IMR-90 (cell line): ENCODE measurements around the gene LYZL2. TPM values are rescaled to one million over a fixed set of nuclear protein-coding genes. Genes with fewer than 3 reads are reported as not detected.
A peak's percentile ranks its signal among the peaks of the same experiment; 100 is the strongest.
"Not testable (repeated sequence)": the region's sequence is repeated elsewhere in the genome, so short reads cannot be mapped to it uniquely, and the experiment has no call there.

Source experiments
- ATAC-seq: fragments of 200-7000 bp; cut with Tn5 transposase; 2 replicates; pipeline ENCODE4 v1.9.1; 2020; ENCODE audit warnings: low read depth, mild to moderate bottlenecking, moderate library complexity
- BruUV-seq: library from RNA; stranded (reverse); fragments of 400-500 nt; replicated peaks from 2 replicates; lab custom pipeline; 2021; lab: Mats Ljungman, UMichigan
- CTCF ChIA-PET: fragments of 300-600 bp; formaldehyde crosslinking; extraction: SDS; loops from one replicate; lab custom pipeline; 2021; ENCODE audit warnings: antibody characterized with exemption; lab: Yijun Ruan, JAX
- POLR2A ChIA-PET: fragments of 300-600 bp; sonication (Branson Sonifier 250); formaldehyde crosslinking; loops from one replicate; lab custom pipeline; 2022; ENCODE audit warnings: antibody characterized with exemption; ENCODE audit not compliant: unreplicated experiment; lab: Charles Lee
- DNase-seq: peaks from one replicate; pipeline ENCODE4 v3.0.0; 2013
- H2AFZ ChIP-seq: replicated peaks from 2 replicates; pipeline ENCODE3; 2013; ENCODE audit warnings: low read length, mild to moderate bottlenecking; ENCODE audit not compliant: poor library complexity
- H2AK5ac ChIP-seq: 2 replicates; pipeline ENCODE4 v1.6.1; 2013; ENCODE audit warnings: low read depth, low read length, inconsistent platforms
- H2AK9ac ChIP-seq: replicated peaks from 2 replicates; pipeline ENCODE3; 2013; ENCODE audit warnings: mild to moderate bottlenecking, low read depth, low read length, moderate library complexity; ENCODE audit not compliant: poor library complexity
- H2BK120ac ChIP-seq: 2 replicates; pipeline ENCODE4 v1.6.1; 2013; ENCODE audit warnings: low read depth, low read length, inconsistent platforms
- H2BK15ac ChIP-seq: 3 replicates; pipeline ENCODE4 v1.6.1; 2013; ENCODE audit warnings: low read depth, low read length, inconsistent platforms
- H2BK20ac ChIP-seq: 2 replicates; pipeline ENCODE4 v1.6.1; 2013; ENCODE audit warnings: low read depth, mild to moderate bottlenecking, inconsistent platforms, low read length, moderate library complexity
- H2BK5ac ChIP-seq: 2 replicates; pipeline ENCODE4 v1.6.1; 2013; ENCODE audit warnings: mild to moderate bottlenecking, low read depth, low read length, inconsistent platforms; ENCODE audit not compliant: poor library complexity, severe bottlenecking
- H3K14ac ChIP-seq: replicated peaks from 2 replicates; pipeline ENCODE4 v1.6.1; 2013; ENCODE audit warnings: low read depth, low read length, inconsistent platforms
- H3K18ac ChIP-seq: 2 replicates; pipeline ENCODE4 v1.6.1; 2013; ENCODE audit warnings: low read depth, low read length, control low read depth
- H3K23ac ChIP-seq: 2 replicates; pipeline ENCODE4 v1.6.1; 2013; ENCODE audit warnings: low read depth, low read length, inconsistent platforms
- H3K27ac ChIP-seq: 2 replicates; pipeline ENCODE4 v1.5.1; 2013; ENCODE audit warnings: mild to moderate bottlenecking, control low read depth, low read length; ENCODE audit not compliant: insufficient read depth
- H3K27me3 ChIP-seq: 2 replicates; pipeline ENCODE4 v1.6.1; 2013; ENCODE audit warnings: low read length; ENCODE audit not compliant: control insufficient read depth, insufficient read depth
- H3K36me3 ChIP-seq: 2 replicates; pipeline ENCODE4 v1.6.1; 2013; ENCODE audit warnings: low read length, mixed read lengths; ENCODE audit not compliant: control insufficient read depth, insufficient read depth
- H3K4ac ChIP-seq: 2 replicates; pipeline ENCODE4 v1.6.1; 2013; ENCODE audit warnings: low read depth, low read length, inconsistent platforms
- H3K4me1 ChIP-seq: 2 replicates; pipeline ENCODE4 v1.6.1; 2013; ENCODE audit warnings: low read length, mixed read lengths; ENCODE audit not compliant: control insufficient read depth, insufficient read depth
- H3K4me2 ChIP-seq: 2 replicates; pipeline ENCODE4 v1.6.1; 2013; ENCODE audit warnings: low read depth, mild to moderate bottlenecking, control low read depth, low read length, moderate library complexity
- H3K4me3 ChIP-seq: 2 replicates; pipeline ENCODE4 v1.5.1; 2013; ENCODE audit warnings: low read depth, mild to moderate bottlenecking, control low read depth, low read length, moderate library complexity; ENCODE audit not compliant: insufficient read depth
- H3K56ac ChIP-seq: 2 replicates; pipeline ENCODE4 v1.6.1; 2013; ENCODE audit warnings: low read length, inconsistent platforms; ENCODE audit not compliant: insufficient read depth; ENCODE audit errors: extremely low read depth
- H3K79me1 ChIP-seq, 2 experiments: 2 replicates each; pipeline ENCODE4 v1.6.1; 2013; ENCODE audit warnings: low read length in 2 of 2, inconsistent platforms in 1 of 2, low read depth in 1 of 2
- H3K9ac ChIP-seq: 2 replicates; pipeline ENCODE4 v1.6.1; 2013; ENCODE audit warnings: low read depth, low read length, control low read depth
- H3K9me1 ChIP-seq: 2 replicates; pipeline ENCODE4 v1.6.1; 2013; ENCODE audit warnings: low read length, inconsistent platforms; ENCODE audit not compliant: insufficient read depth
- H3K9me3 ChIP-seq: 2 replicates; pipeline ENCODE4 v1.6.1; 2013; ENCODE audit warnings: low read length; ENCODE audit not compliant: control insufficient read depth, insufficient read depth
- H4K20me1 ChIP-seq: 2 replicates; pipeline ENCODE4 v1.6.1; 2013; ENCODE audit warnings: low read length, inconsistent platforms; ENCODE audit not compliant: insufficient read depth
- H4K5ac ChIP-seq: 2 replicates; pipeline ENCODE4 v1.6.1; 2013; ENCODE audit warnings: mild to moderate bottlenecking, low read depth, low read length, control low read depth
- H4K8ac ChIP-seq, 2 experiments: 2 replicates each; pipeline ENCODE4 v1.6.1; 2013; ENCODE audit warnings: low read depth in 2 of 2, low read length in 2 of 2, control low read depth in 1 of 2, inconsistent platforms in 1 of 2
- H4K91ac ChIP-seq: 2 replicates; pipeline ENCODE4 v1.6.1; 2013; ENCODE audit warnings: low read depth, low read length, inconsistent platforms; ENCODE audit not compliant: insufficient read depth
- BHLHE40 ChIP-seq: fragments of 150-350 bp; IDR thresholded peaks from 2 replicates; pipeline ENCODE4 v1.6.1; 2016; ENCODE audit warnings: mild to moderate bottlenecking, low read depth, low read length
- CEBPB ChIP-seq: IDR thresholded peaks from 2 replicates; pipeline ENCODE4 v1.6.1; 2012; ENCODE audit warnings: low read depth, low read length, improper control_type of control experiment
- FOS ChIP-seq: fragments of 150-350 bp; IDR thresholded peaks from 2 replicates; pipeline ENCODE4 v1.6.1; 2016; ENCODE audit warnings: low read depth, low read length
- MAZ ChIP-seq: IDR thresholded peaks from 2 replicates; pipeline ENCODE4 v1.6.1; 2012; ENCODE audit warnings: low read depth, mild to moderate bottlenecking, low read length, improper control_type of control experiment, moderate library complexity, borderline replicate concordance
- NFE2L2 ChIP-seq: fragments of 150-350 bp; IDR thresholded peaks from 2 replicates; pipeline ENCODE4 v1.6.1; 2016; ENCODE audit warnings: low read depth, mild to moderate bottlenecking, low read length
- RAD21 ChIP-seq: IDR thresholded peaks from 2 replicates; pipeline ENCODE4 v1.6.1; 2012; ENCODE audit warnings: low read length, improper control_type of control experiment
- SMC3 ChIP-seq: fragments of 150-350 bp; IDR thresholded peaks from 2 replicates; pipeline ENCODE4 v1.6.1; 2016; ENCODE audit warnings: low read depth, mild to moderate bottlenecking, antibody characterized with exemption, low read length, moderate library complexity
- WGBS, 2 experiments: methylation state at CpG; one replicate each; pipeline versions ENCODE4 v1.1.5 to v1.1.7; 2013; ENCODE audit warnings: missing lambda C conversion rate in 2 of 2; ENCODE audit not compliant: insufficient read length in 1 of 2; ENCODE audit errors: extremely low coverage in 2 of 2; 5-methylcytosine and 5-hydroxymethylcytosine counted together
- dilution Hi-C: fragments of 300-500 bp; cut with HindIII; formaldehyde crosslinking; loops from one replicate; pipeline ENCODE4 v1.14.3; 2018; ENCODE audit warnings: low sequenced_read_pairs; ENCODE audit not compliant: unreplicated experiment
- in situ Hi-C: fragments of 300-500 bp; cut with MboI; formaldehyde crosslinking; loops from 3 replicates; pipeline ENCODE4 v1.14.3; 2019; ENCODE audit warnings: low sequenced_read_pairs, inconsistent platforms, mixed read lengths
- intact Hi-C: fragments of 100-400 bp; cut with micrococcal nuclease; formaldehyde crosslinking; loops from 2 replicates; pipeline ENCODE4 v1.10.0; 2022
- polyA plus RNA-seq, 3 experiments: library from polyadenylated mRNA; depleted of rRNA; stranded (reverse); fragments of >200 nt; gene quantifications; 2 replicates each; pipeline ENCODE4 v1.2.3, GENCODE V29; 2012; ENCODE audit warnings: low replicate concordance in 1 of 3
- total RNA-seq: library from RNA; depleted of rRNA; stranded (reverse); fragments of >200 nt; gene quantifications from 2 replicates; pipeline ENCODE4 v1.2.3, GENCODE V29; 2012
- TF ChIP-seq, protein P1 (sequence below): fragments of 150-350 bp; IDR thresholded peaks from 2 replicates; pipeline ENCODE4 v1.6.1; 2017; ENCODE audit warnings: mild to moderate bottlenecking, antibody characterized with exemption, low read length, low read depth

The LYZL2 gene
- total and polyA plus RNA-seq, 2 of the 4 experiments (the other 2 are of a cell fraction) = not detected

DNA sequence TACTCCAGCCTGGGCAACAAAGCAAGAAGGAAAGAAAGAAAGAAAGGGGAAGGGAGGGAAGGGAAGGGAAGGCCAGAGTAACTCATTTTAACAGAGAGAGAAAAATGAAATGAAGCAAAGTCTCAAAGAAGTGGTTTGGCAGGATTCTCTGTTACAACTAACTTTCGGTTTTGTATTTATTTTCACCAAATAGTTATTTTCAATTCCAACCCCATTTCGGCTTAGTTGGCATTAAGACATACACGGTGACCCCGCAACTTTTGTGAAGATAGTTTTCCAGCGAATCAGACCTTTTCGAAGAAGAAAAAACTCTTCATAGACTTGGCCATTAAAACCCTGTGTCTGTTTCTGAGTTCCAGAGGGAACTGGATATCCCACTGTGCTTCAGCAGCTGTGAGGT is 45.2 kb upstream of the LYZL2 start:
- H4K5ac ChIP-seq = no peak overlapping the region
- H2AFZ ChIP-seq = no peak overlapping the region
- no peak for TF ChIP-seq RAD21
- no peak for TF ChIP-seq SMC3
- TF ChIP-seq MAZ = no peak
- TF ChIP-seq, protein P1, sequence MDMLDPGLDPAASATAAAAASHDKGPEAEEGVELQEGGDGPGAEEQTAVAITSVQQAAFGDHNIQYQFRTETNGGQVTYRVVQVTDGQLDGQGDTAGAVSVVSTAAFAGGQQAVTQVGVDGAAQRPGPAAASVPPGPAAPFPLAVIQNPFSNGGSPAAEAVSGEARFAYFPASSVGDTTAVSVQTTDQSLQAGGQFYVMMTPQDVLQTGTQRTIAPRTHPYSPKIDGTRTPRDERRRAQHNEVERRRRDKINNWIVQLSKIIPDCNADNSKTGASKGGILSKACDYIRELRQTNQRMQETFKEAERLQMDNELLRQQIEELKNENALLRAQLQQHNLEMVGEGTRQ = no peak
- no peak for TF ChIP-seq NFE2L2
- TF ChIP-seq FOS = no peak
- no peak for TF ChIP-seq BHLHE40
- no peak for TF ChIP-seq CEBPB
- POLR2A ChIA-PET = no interaction called here
- no peak overlapping the region for H3K9ac ChIP-seq
- no peak overlapping the region for H3K27ac ChIP-seq
- BruUV-seq = no TSS peak
- intact Hi-C loops = no loop called here
- H3K4me3 ChIP-seq = no peak overlapping the region
- no peak for DNase-seq
- ATAC-seq = peak; percentile 25; the same call in 1 of the 2 replicates
- WGBS, 2 experiments = no CpG with 5 or more reads among the region's 6 CpGs
- no peak overlapping the region for H3K56ac ChIP-seq
- no peak overlapping the region for H2BK120ac ChIP-seq
- dilution Hi-C loops = no loop called here
- H4K91ac ChIP-seq = no peak overlapping the region
- no peak overlapping the region for H3K23ac ChIP-seq
- in situ Hi-C loops = no loop called here
- no peak overlapping the region; the same call in 1 of the 2 replicates for H3K4me2 ChIP-seq
- H3K18ac ChIP-seq = no peak overlapping the region
- no peak overlapping the region for H2AK9ac ChIP-seq
- H3K36me3 ChIP-seq = no peaks in the 10 kb centered on the region
- H4K8ac ChIP-seq = no peak overlapping the region
- CTCF ChIA-PET = no interaction called here
- no peaks in the 10 kb centered on the region for H3K79me1 ChIP-seq
- H2BK20ac ChIP-seq = no peak overlapping the region
- no peaks in the 10 kb centered on the region; the same call in 1 of the 2 replicates for H3K9me1 ChIP-seq
- H3K9me3 ChIP-seq = no peaks in the 10 kb centered on the region
- no peak overlapping the region for H2BK15ac ChIP-seq
- no peak overlapping the region for H2BK5ac ChIP-seq
- no peaks in the 10 kb centered on the region for H4K20me1 ChIP-seq
- H2AK5ac ChIP-seq = no peak overlapping the region
- H3K27me3 ChIP-seq = no peaks in the 10 kb centered on the region
- H3K4me1 ChIP-seq = no peaks in the 10 kb centered on the region
- no peak overlapping the region for H3K4ac ChIP-seq
- H3K14ac ChIP-seq = peak overlapping the region; percentile 21; the same call in 1 of the 2 replicates

DNA sequence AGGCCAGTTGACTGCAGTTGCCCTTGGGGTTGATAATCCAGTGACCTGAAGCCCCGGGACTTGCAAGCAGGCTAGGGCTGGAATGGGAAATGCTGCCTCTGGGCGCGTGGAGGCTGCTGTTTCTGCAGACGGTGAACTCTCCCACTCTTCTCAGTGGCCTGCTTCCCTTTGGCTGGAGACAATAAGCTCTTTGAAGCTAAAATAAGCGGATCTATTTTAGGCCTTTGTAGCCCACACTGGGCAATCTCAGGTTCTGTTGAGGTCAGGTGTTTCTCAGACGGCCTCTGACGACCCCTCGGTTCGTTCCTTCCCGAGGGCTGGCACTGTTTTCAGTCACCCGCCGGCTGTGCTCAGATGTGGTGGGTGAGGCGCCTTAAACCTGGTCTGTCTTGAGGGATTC is 43.7 kb upstream of the LYZL2 start:
- in situ Hi-C loops, H3K4me3 ChIP-seq, H3K18ac ChIP-seq, H3K23ac ChIP-seq, H2BK5ac ChIP-seq, H2AK5ac ChIP-seq, H2AK9ac ChIP-seq, H2BK20ac ChIP-seq, H2BK120ac ChIP-seq, H4K8ac ChIP-seq, H3K56ac ChIP-seq, H3K9me3 ChIP-seq, H3K36me3 ChIP-seq, intact Hi-C loops, H3K4ac ChIP-seq, H3K27me3 ChIP-seq, H3K9ac ChIP-seq, H4K20me1 ChIP-seq, H2AFZ ChIP-seq, H4K91ac ChIP-seq, ATAC-seq, H3K27ac ChIP-seq, POLR2A ChIA-PET, DNase-seq, CTCF ChIA-PET, BruUV-seq, H3K14ac ChIP-seq, dilution Hi-C loops, H3K4me1 ChIP-seq, H3K79me1 ChIP-seq, H3K4me2 ChIP-seq, H4K5ac ChIP-seq, H3K9me1 ChIP-seq, H2BK15ac ChIP-seq: not testable (repeated sequence)
- WGBS, 2 experiments = no CpG with 5 or more reads among the region's 13 CpGs
